Cardiac fibroblast (primary cell): ENCODE data around the gene HOTAIR.
A peak's percentile ranks its signal among the peaks of the same experiment; 100 is the strongest.

ENCODE experiments used
- DNase-seq, 2 donors: peaks; one replicate each; pipeline versions ENCODE4 v3.0.0 to v3.0.0-alpha.2; 2010; ENCODE audit warnings: low read depth in 2 of 2
- H3K4me3 ChIP-seq, 2 donors: replicated peaks in 1 of 2; 1 replicate in 1 of 2; 2 replicates in 1 of 2; pipeline ENCODE4 v1.5.1; 2011; ENCODE audit warnings: low read depth in 2 of 2, low read length in 2 of 2, mild to moderate bottlenecking in 2 of 2, moderate library complexity in 1 of 2
- CTCF ChIP-seq: IDR thresholded peaks from one replicate; pipeline ENCODE4 v1.5.1; 2011; ENCODE audit warnings: low read depth, mild to moderate bottlenecking, low read length, inconsistent platforms

Gene HOTAIR

DNA sequence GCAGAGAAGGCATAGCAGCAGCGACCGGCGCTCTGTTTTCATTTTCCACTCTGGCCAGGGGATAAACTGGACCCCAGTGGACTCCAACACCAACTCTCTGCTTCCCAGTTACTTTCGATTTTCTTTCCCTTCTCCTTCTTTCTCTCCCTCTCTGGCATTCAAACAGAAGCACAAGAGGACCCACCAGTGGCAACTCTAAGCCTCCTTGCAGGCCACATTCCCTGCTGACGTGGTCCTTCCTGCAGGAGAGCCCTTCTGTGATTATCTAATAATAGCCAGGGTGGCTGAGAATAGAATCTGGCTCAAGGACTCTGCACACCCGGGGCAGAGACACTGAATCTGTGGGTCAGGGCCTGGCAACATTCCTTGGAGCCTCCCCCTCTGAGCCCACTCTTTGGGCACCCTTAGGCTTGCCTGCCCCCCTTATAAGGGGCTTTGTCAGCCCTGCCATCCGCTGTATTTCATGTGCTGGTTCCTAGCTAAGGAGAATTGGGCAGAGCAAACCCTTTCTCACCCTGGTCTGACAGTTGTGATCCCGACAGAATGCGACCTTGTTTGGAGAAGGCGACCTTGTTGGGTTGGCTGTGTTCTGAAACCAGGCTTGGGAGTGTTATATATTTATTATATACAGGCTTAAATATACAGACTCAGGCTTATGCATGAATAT, 45.3 kb upstream of the HOTAIR start:
- DNase-seq = no peak
- no peak for TF ChIP-seq CTCF
- no peak overlapping the region for H3K4me3 ChIP-seq

DNA sequence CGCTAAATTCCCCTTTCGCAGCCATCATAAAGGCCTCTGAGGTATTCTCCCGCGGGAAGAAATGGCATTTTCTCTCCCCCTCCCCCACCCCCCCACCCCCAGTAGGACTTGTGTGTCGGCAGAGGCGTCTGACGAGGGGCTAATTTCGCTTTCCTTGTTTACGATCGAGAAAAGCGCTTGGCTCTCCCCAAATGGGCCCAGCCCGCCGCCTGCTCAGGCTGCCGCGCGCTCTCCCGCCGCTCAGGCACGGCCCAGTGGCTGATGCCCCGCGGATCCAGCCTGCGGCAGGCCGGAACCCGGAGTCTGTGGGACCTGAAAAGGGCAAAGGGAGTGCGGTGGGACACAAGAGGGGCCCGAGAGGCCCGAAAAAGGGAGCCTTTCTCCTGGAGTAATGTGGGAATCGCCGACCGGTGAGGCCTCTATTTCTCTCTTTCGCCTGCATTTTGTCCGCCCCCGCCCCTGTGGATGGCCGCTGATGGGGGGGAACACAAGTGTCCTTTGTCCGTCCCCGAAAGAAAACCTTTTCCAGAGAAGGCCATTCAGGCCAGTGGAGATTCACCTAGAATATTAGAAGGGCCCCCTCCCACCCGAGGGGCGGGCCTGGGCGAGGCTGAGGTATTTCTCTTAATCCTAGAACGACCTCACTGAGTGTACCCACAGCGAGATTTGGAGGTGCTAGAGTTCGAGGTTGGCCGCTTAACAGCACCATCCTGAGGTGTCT, 44.5 kb upstream of the HOTAIR start:
- TF ChIP-seq CTCF = no peak
- H3K4me3 ChIP-seq = no peak overlapping the region
- no peak for DNase-seq

DNA sequence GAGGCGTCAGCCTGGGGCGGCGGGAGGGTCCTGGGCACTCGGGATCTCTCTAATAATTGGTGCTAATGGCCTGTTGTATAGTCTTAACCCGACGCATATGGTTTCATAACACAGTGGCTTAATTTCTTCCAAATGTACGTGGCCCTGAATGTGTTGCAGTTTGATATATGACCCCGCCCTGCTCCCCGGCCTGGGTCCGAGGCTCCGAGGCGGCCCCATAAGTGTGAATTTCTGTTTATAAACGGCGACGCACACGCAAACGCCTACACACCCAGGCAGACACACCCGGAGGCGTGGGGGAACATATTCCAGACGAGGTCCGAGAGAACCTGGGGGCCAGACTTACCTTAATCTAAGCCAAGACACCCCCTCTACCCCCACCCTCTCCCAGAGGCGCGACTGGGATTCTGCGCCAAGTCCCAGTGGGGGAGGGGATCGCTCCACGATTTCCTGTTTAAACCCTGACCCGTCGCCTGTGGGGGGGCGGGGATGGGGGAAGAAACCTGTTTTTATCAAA, 43.8 kb upstream of the HOTAIR start:
- TF ChIP-seq CTCF = no peak
- no peak overlapping the region for H3K4me3 ChIP-seq

DNA sequence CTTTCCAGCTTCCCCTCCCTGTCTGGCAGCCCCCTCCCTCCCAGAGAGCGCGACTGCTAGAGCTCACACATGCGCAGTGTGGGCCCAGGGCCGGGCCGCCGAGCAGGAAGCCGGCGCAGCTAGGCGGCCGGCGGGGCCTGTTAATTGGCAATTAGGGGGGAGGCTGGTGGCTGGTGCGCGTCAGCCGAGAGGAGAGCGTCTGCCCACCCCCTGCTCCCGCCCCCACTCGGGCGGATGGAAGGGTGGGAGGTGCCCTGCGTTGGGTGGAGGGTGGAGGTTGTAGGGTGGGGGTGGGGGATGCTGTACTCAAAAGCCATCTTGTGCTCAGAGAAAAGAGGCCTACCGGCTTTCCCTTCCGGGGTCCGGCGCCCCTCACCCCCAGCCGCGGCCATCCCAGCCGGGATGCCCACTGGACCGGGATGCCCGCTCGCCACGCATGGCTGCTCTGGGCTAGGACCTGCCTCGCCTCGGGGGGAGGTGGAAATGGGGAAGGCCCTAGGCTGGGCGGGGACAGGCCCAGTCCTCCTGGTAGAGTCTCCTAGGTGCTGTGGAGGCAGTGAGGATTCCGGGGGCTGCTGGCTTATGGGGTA, 43.2 kb upstream of the HOTAIR start:
- peak overlapping the region; percentile 19 to 27 for H3K4me3 ChIP-seq
- TF ChIP-seq CTCF = no peak
- peak; percentile 17 to 31 for DNase-seq

More for the DNA sequence above, 43.8 kb upstream of the HOTAIR start:
- DNase-seq = no peak

DNA sequence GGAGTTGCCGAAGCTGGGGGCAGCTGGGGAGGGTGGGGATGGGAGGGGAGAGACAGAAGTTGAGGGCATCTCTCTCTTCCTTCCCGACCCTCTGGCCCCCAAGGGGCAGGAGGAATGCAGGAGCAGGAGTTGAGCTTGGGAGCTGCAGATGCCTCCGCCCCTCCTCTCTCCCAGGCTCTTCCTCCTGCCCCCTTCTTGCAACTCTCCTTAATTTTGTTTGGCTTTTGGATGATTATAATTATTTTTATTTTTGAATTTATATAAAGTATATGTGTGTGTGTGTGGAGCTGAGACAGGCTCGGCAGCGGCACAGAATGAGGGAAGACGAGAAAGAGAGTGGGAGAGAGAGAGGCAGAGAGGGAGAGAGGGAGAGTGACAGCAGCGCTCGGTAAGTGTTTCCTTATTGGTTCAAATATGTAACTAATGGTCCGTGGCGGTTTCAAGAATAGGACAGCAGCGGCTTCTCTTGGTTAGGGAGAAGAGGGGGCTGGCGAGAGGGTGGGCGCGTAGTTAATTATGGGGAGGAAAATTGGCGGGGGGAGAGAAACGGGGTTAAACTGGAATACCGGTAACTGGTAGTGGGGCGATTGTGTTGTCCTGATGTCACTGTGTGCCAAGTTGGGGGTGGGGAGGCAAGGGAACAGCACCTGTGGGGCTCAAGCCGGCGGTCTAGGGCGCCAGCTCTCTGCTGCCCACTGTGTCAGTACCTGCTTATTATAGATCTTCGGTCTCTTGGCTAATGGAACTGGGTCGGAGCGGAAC, 42.5 kb upstream of the HOTAIR start:
- TF ChIP-seq CTCF = no peak
- DNase-seq = no peak
- H3K4me3 ChIP-seq = peak overlapping the region in 1 of 2 donors; percentile 27

GRCh38 chr12:54016478-54016964, 41.8 kb upstream of the HOTAIR start:
- H3K4me3 ChIP-seq = no peak overlapping the region
- no peak for TF ChIP-seq CTCF
- DNase-seq = no peak
